Liver (tissue), 10 donors: ENCODE results near the gene ZNF408. TPM values are rescaled to one million over a fixed set of nuclear protein-coding genes. Genes with fewer than 3 reads are reported as not detected.

Source experiments
- DNase-seq: peaks from one replicate; pipeline ENCODE4 v3.0.0-alpha.2; 2017; ENCODE audit warnings: low spot score
- H3K27ac ChIP-seq, 2 donors: one replicate each; pipeline ENCODE4 v1.7.0; 2013; ENCODE audit warnings: inconsistent platforms in 2 of 2, low read length in 2 of 2, control low read depth in 1 of 2, low read depth in 1 of 2, mild to moderate bottlenecking in 1 of 2
- H3K27me3 ChIP-seq, 4 donors: one replicate each; pipeline versions ENCODE4 v1.6.1 to v1.7.0; 2013; ENCODE audit warnings: low read length in 3 of 4, inconsistent platforms in 1 of 4, mild to moderate bottlenecking in 1 of 4, moderate library complexity in 1 of 4; ENCODE audit not compliant: control insufficient read depth in 4 of 4, insufficient read depth in 4 of 4
- H3K36me3 ChIP-seq, 4 donors: one replicate each; pipeline versions ENCODE4 v1.6.1 to v1.7.0; 2013; ENCODE audit warnings: low read length in 3 of 4, mild to moderate bottlenecking in 3 of 4, low read depth in 1 of 4, moderate library complexity in 1 of 4; ENCODE audit not compliant: control insufficient read depth in 4 of 4, insufficient read depth in 3 of 4
- H3K4me1 ChIP-seq, 4 donors: one replicate each; pipeline versions ENCODE4 v1.6.1 to v1.7.0; 2013; ENCODE audit warnings: low read length in 3 of 4, mild to moderate bottlenecking in 3 of 4, moderate library complexity in 1 of 4; ENCODE audit not compliant: control insufficient read depth in 4 of 4, insufficient read depth in 4 of 4
- H3K4me3 ChIP-seq, 3 donors: one replicate each; pipeline versions ENCODE4 v1.6.1 to v1.7.0; 2013; ENCODE audit warnings: low read length in 3 of 3, control low read depth in 1 of 3, low read depth in 1 of 3, mild to moderate bottlenecking in 1 of 3
- H3K9ac ChIP-seq, 2 donors: one replicate each; pipeline ENCODE4 v1.7.0; 2013; ENCODE audit warnings: low read length in 2 of 2, mild to moderate bottlenecking in 2 of 2, moderate library complexity in 2 of 2, control low read depth in 1 of 2, low read depth in 1 of 2
- H3K9me3 ChIP-seq, 4 donors: one replicate each; pipeline versions ENCODE4 v1.6.1 to v1.7.0; 2013; ENCODE audit warnings: low read length in 3 of 4; ENCODE audit not compliant: control insufficient read depth in 4 of 4
- EGR1 ChIP-seq, 2 donors: IDR thresholded peaks; 2 replicates each; pipeline ENCODE4 v1.6.1; 2016 to 2018; ENCODE audit warnings: antibody characterized with exemption in 2 of 2, low read depth in 2 of 2
- FOXA1 ChIP-seq: IDR thresholded peaks from 2 replicates; pipeline ENCODE4 v1.6.1; 2016; ENCODE audit warnings: antibody characterized with exemption
- FOXA2 ChIP-seq: IDR thresholded peaks from 2 replicates; pipeline ENCODE4 v1.6.1; 2016; ENCODE audit warnings: antibody characterized with exemption
- GABPA ChIP-seq, 2 donors: IDR thresholded peaks in 1 of 2; conservative IDR thresholded peaks in 1 of 2; 2 replicates each; pipeline ENCODE4 v1.6.1; 2016; ENCODE audit warnings: antibody characterized with exemption in 2 of 2, mild to moderate bottlenecking in 1 of 2, moderate library complexity in 1 of 2
- HNF4A ChIP-seq, 2 donors: conservative IDR thresholded peaks; 2 replicates each; pipeline ENCODE4 v1.6.1; 2016; ENCODE audit warnings: antibody characterized with exemption in 2 of 2, mild to moderate bottlenecking in 2 of 2
- HNF4G ChIP-seq: IDR thresholded peaks from 2 replicates; pipeline ENCODE4 v1.6.1; 2016; ENCODE audit warnings: antibody characterized with exemption
- MAX ChIP-seq: IDR thresholded peaks from 2 replicates; pipeline ENCODE4 v1.6.1; 2016; ENCODE audit warnings: antibody characterized with exemption
- NR2F2 ChIP-seq: IDR thresholded peaks from 2 replicates; pipeline ENCODE4 v1.6.1; 2016; ENCODE audit warnings: antibody characterized with exemption
- TAF1 ChIP-seq: conservative IDR thresholded peaks from 2 replicates; pipeline ENCODE4 v1.6.1; 2016; ENCODE audit warnings: antibody characterized with exemption, mild to moderate bottlenecking
- WGBS: extraction: QIAGEN DNeasy Blood & Tissue Kit; methylation state at CpG from one replicate; pipeline ENCODE4 v1.1.7; 2013; 5-methylcytosine and 5-hydroxymethylcytosine counted together
- polyA plus RNA-seq, 2 donors: library from polyadenylated mRNA; stranded (reverse) in 1 of 2; unstranded in 1 of 2; fragments of 200-250 nt in 1 of 2; fragments of >200 nt in 1 of 2; fragmentation: Nextera tagmentation in 1 of 2; extraction: Ambion mirVana in 1 of 2; gene quantifications; one replicate each; pipeline versions ENCODE4 v1.2.1 to v1.2.3, GENCODE V29; 2013 to 2015
- small RNA-seq: library from RNA; depleted of rRNA; stranded (forward); fragments of <200 nt; gene quantifications from one replicate; pipeline ENCODE3, GENCODE V24; 2014
- total RNA-seq, 2 donors: library from RNA; depleted of rRNA; stranded (reverse); fragments of >200 nt; gene quantifications; one replicate each; pipeline ENCODE4 v1.2.3, GENCODE V29; 2014
- donor health status: healthy.
- donor health status: healthy.
- donor health status: healthy.
- donor health status: healthy.
- donor health status: healthy.

ZNF408 gene
- total and polyA plus RNA-seq, 4 donors, result 3.4 to 8.4 (median 5.5) TPM

DNA sequence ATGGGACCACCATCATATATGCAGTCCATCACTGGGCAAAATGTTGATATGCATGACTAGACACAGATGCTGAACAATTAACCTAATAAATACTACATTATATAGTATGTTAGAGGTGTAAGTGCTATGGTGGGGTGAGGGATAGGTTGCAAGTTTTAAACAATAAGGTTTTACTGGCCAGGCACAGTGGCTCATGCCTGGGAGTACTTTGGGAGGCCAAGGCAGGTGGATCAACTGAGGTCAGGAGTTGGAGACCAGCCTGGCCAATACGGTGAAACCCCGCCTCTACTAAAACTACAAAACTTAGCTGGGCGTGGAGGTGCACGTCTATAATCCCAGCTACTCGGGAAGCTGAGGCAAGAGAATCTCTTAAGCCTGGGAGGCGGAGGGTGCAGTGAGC, 46.3 kb downstream of the ZNF408 start:
- Histone ChIP-seq H3K4me1 (no peaks in the 10 kb centered on the region), H3K9ac (no peak overlapping the region), H3K4me3 (no peak overlapping the region), H3K9me3 (no peaks in the 10 kb centered on the region), H3K27ac (no peak overlapping the region), H3K27me3 (no peaks in the 10 kb centered on the region), H3K36me3 (peaks cover 4 to 47% (median 38%) of the 10 kb centered on the region in 4 donors)
- TF ChIP-seq MAX (no peak), HNF4G (no peak), HNF4A (conservative IDR thresholded peaks at IDR 0.05) (no peak), TAF1 (no peak), GABPA (IDR thresholded peaks at IDR 0.05 in 1 of 2, conservative IDR thresholded peaks at IDR 0.05 in 1 of 2) (no peak), EGR1 (IDR thresholded peaks at IDR 0.05; ENCODE audit: low read depth in 2 of 2) (no peak), FOXA1 (no peak), NR2F2 (no peak), FOXA2 (no peak)
- no peak for DNase-seq
- WGBS, result 87% methylated on average over 6 of the region's 6 CpGs

Small RNA genes within 50 kb of the gene (small RNA-seq; reads per million reads assigned to genes)
- gene MIR5582, result not detected

Other genes with a start within 250 kb of the ZNF408 start
- gene AMBRA1, start 107.0 kb upstream of the ZNF408 start, total RNA-seq, result 10 to 100 TPM; 19.9 to 25.7 TPM
- 10 to 100 TPM in 1 of 2 donors, 1 to 10 TPM in 1; 3.7 to 10.2 TPM for gene AMBRA1, start 107.0 kb upstream of the ZNF408 start, polyA plus RNA-seq
- 1 to 10 TPM; 3.8 to 5.9 TPM for gene HARBI1, start 83.8 kb upstream of the ZNF408 start, total RNA-seq
- 1 to 10 TPM; 2.5 to 2.8 TPM for gene HARBI1, start 83.8 kb upstream of the ZNF408 start, polyA plus RNA-seq
- 10 to 100 TPM; 44.6 to 49.9 TPM for gene ATG13, start 83.5 kb upstream of the ZNF408 start, total RNA-seq
- 10 to 100 TPM; 36.3 to 37.7 TPM for gene ATG13, start 83.5 kb upstream of the ZNF408 start, polyA plus RNA-seq
- gene ARHGAP1, start 412 bp upstream of the ZNF408 start, total RNA-seq, result 10 to 100 TPM; 10.9 to 21.9 TPM
- gene ARHGAP1, start 412 bp upstream of the ZNF408 start, polyA plus RNA-seq, result 10 to 100 TPM; 18.5 to 21.6 TPM
- 1,000 to 10,000 TPM in 1 of 2 donors, 100 to 1,000 TPM in 1; 631 to 1,505 TPM for gene F2, start 18.2 kb downstream of the ZNF408 start, total RNA-seq
- 1,000 to 10,000 TPM; 1,126 to 1,337 TPM for gene F2, start 18.2 kb downstream of the ZNF408 start, polyA plus RNA-seq
- 10 to 100 TPM; 17.9 to 70.4 TPM for gene CKAP5, start 145.2 kb downstream of the ZNF408 start, total RNA-seq
- gene CKAP5, start 145.2 kb downstream of the ZNF408 start, polyA plus RNA-seq, result 10 to 100 TPM in 1 of 2 donors, 1 to 10 TPM in 1; 6.1 to 13.0 TPM
- 1 to 10 TPM in 1 of 2 donors, under 1 TPM in 1; 0.93 to 3.1 TPM for gene LRP4, start 217.5 kb downstream of the ZNF408 start, total RNA-seq
- gene LRP4, start 217.5 kb downstream of the ZNF408 start, polyA plus RNA-seq, result under 1 TPM; 0.50 to 0.88 TPM
- gene CSTPP1, start 235.7 kb downstream of the ZNF408 start, total RNA-seq, result 1 to 10 TPM; 5.6 to 5.7 TPM
- 1 to 10 TPM; 5.4 to 6.6 TPM for gene CSTPP1, start 235.7 kb downstream of the ZNF408 start, polyA plus RNA-seq